NCI-H446 treated with DMSO at 0.1 percent for 48 hours (cell line): Measurements from ENCODE around the gene CCDC83.
"Not testable (repeated sequence)": the region's sequence is repeated elsewhere in the genome, so short reads cannot be mapped to it uniquely, and the experiment has no call there.

Experiments
- DNase-seq: peaks from one replicate; lab custom pipeline; 2025; lab: John Stamatoyannopoulos, UW

Gene CCDC83

GRCh38 chr11:85889108-85889507 lies 33.9 kb downstream of the CCDC83 start:
- DNase-seq, result no peak

GRCh38 chr11:85889676-85890579 lies 34.7 kb downstream of the CCDC83 start:
- no peak for DNase-seq

- DNase-seq, result no peak
These were observed 38.2 kb downstream of the CCDC83 start for GRCh38 chr11:85893395-85893794.

- no peak for DNase-seq
These were observed 41.7 kb downstream of the CCDC83 start for GRCh38 chr11:85896876-85897275.

- no peak for DNase-seq
These were observed 43.3 kb downstream of the CCDC83 start for GRCh38 chr11:85898456-85898855.

- no peak for DNase-seq
These were observed 47.2 kb downstream of the CCDC83 start for GRCh38 chr11:85902353-85902752.

- DNase-seq, result no peak
These were observed 48.2 kb downstream of the CCDC83 start for GRCh38 chr11:85903406-85903805.

GRCh38 chr11:85903811-85904210 lies 48.6 kb downstream of the CCDC83 start:
- DNase-seq, result no peak

- DNase-seq, result no peak
These were observed 57.2 kb downstream of the CCDC83 start for GRCh38 chr11:85912414-85912813.

- DNase-seq, result no peak
These were observed 58.3 kb downstream of the CCDC83 start for GRCh38 chr11:85913513-85913912.

GRCh38 chr11:85914425-85914824 lies 59.2 kb downstream of the CCDC83 start:
- DNase-seq, result no peak

- DNase-seq, result no peak
These were observed 64.0 kb downstream of the CCDC83 start for GRCh38 chr11:85918910-85919794.

GRCh38 chr11:85922367-85922766 lies 67.2 kb downstream of the CCDC83 start:
- DNase-seq, result no peak

- DNase-seq, result no peak
These were observed 68.3 kb downstream of the CCDC83 start for GRCh38 chr11:85923455-85923854.

- DNase-seq, result not testable (repeated sequence)
These were observed 71.6 kb downstream of the CCDC83 start for GRCh38 chr11:85926653-85927214.

GRCh38 chr11:85930879-85931366 lies 75.7 kb downstream of the CCDC83 start:
- DNase-seq, result no peak

GRCh38 chr11:85934596-85935169 lies 79.5 kb downstream of the CCDC83 start:
- no peak for DNase-seq

GRCh38 chr11:85935751-85936150 lies 80.6 kb downstream of the CCDC83 start:
- DNase-seq, result no peak

GRCh38 chr11:85937835-85938234 lies 82.7 kb downstream of the CCDC83 start:
- no peak for DNase-seq

- no peak for DNase-seq
These were observed 84.2 kb downstream of the CCDC83 start for GRCh38 chr11:85939099-85940015.
